ENCODE data around the gene USP37.
A peak's percentile ranks its signal among the peaks of the same experiment; 100 is the strongest.
"Not testable (repeated sequence)": the region's sequence is repeated elsewhere in the genome, so short reads cannot be mapped to it uniquely, and the experiment has no call there.

Gene USP37

GRCh38 chr2:218554225-218554624 is 13.9 kb downstream of the USP37 start:
- FAIRE-seq; DNase-seq (ENCODE audit: insufficient read length, low spot score): not testable (repeated sequence)

- peak; percentile 80 for FAIRE-seq
- no peak for DNase-seq (ENCODE audit: insufficient read length, low spot score)
Measured at GRCh38 chr2:218547978-218548377, 20.2 kb downstream of the USP37 start.

- DNase-seq (ENCODE audit: insufficient read length, low spot score) = no peak
- no peak for FAIRE-seq
Measured at GRCh38 chr2:218547511-218547910, 20.6 kb downstream of the USP37 start.

GRCh38 chr2:218546012-218546411 is 22.1 kb downstream of the USP37 start:
- DNase-seq (ENCODE audit: insufficient read length, low spot score) = no peak
- no peak for FAIRE-seq

GRCh38 chr2:218540015-218540414 is 28.1 kb downstream of the USP37 start:
- DNase-seq (ENCODE audit: insufficient read length, low spot score) (no peak), FAIRE-seq (no peak)

GRCh38 chr2:218536804-218537494 is 31.2 kb downstream of the USP37 start:
- DNase-seq (ENCODE audit: insufficient read length, low spot score) (no peak), FAIRE-seq (no peak)

GRCh38 chr2:218529990-218530389 is 38.2 kb downstream of the USP37 start:
- FAIRE-seq (no peak), DNase-seq (ENCODE audit: insufficient read length, low spot score) (no peak)

GRCh38 chr2:218528409-218528808 is 39.7 kb downstream of the USP37 start:
- FAIRE-seq = not testable (repeated sequence)

GRCh38 chr2:218523651-218524050 is 44.5 kb downstream of the USP37 start:
- DNase-seq (ENCODE audit: insufficient read length, low spot score) (no peak), FAIRE-seq (no peak)

More at GRCh38 chr2:218528409-218528808, 39.7 kb downstream of the USP37 start:
- DNase-seq (ENCODE audit: insufficient read length, low spot score) = not testable (repeated sequence)

- FAIRE-seq = no peak
- DNase-seq (ENCODE audit: insufficient read length, low spot score) = no peak
Measured at GRCh38 chr2:218518876-218519275, 49.3 kb downstream of the USP37 start.

GRCh38 chr2:218517434-218518206 is 50.5 kb downstream of the USP37 start:
- no peak for DNase-seq (ENCODE audit: insufficient read length, low spot score)
- peak; percentile 93 for FAIRE-seq

- DNase-seq (ENCODE audit: insufficient read length, low spot score) = no peak
- FAIRE-seq = no peak
Measured at GRCh38 chr2:218516614-218517013, 51.5 kb downstream of the USP37 start.

- FAIRE-seq = no peak
- no peak for DNase-seq (ENCODE audit: insufficient read length, low spot score)
Measured at GRCh38 chr2:218513676-218514075, 54.5 kb downstream of the USP37 start.

GRCh38 chr2:218508299-218508698 is 59.9 kb downstream of the USP37 start:
- no peak for DNase-seq (ENCODE audit: insufficient read length, low spot score)
- peak; percentile 78 for FAIRE-seq

- FAIRE-seq (no peak), DNase-seq (ENCODE audit: insufficient read length, low spot score) (no peak)
Measured at GRCh38 chr2:218505754-218506371, 62.3 kb downstream of the USP37 start.

GRCh38 chr2:218501665-218502064 is 66.5 kb downstream of the USP37 start:
- FAIRE-seq (no peak), DNase-seq (ENCODE audit: insufficient read length, low spot score) (no peak)

- FAIRE-seq = no peak
- no peak for DNase-seq (ENCODE audit: insufficient read length, low spot score)
Measured at GRCh38 chr2:218500501-218501060, 67.6 kb downstream of the USP37 start.

GRCh38 chr2:218485986-218486667 is 82.0 kb downstream of the USP37 start:
- no peak for FAIRE-seq

GRCh38 chr2:218482651-218483050 is 85.5 kb downstream of the USP37 start:
- FAIRE-seq (peak; percentile 60), DNase-seq (ENCODE audit: insufficient read length, low spot score) (no peak)

More at GRCh38 chr2:218485986-218486667, 82.0 kb downstream of the USP37 start:
- no peak for DNase-seq (ENCODE audit: insufficient read length, low spot score)

GRCh38 chr2:218479595-218479994 is 88.6 kb downstream of the USP37 start:
- no peak for FAIRE-seq
- DNase-seq (ENCODE audit: insufficient read length, low spot score) = no peak

- no peak for DNase-seq (ENCODE audit: insufficient read length, low spot score)
- FAIRE-seq = no peak
Measured at GRCh38 chr2:218478544-218478943, 89.6 kb downstream of the USP37 start.
